Stimulated activated CD4-positive, alpha-beta T cell treated with anti-CD3 and anti-CD28 coated beads, Interleukin-2, amount 100 ng/mL, for 4 hours (primary cell): ENCODE results near the gene ACSM6.
A peak's percentile ranks its signal among the peaks of the same experiment; 100 is the strongest.

Source experiments
- DNase-seq: peaks from one replicate; pipeline ENCODE4 v3.0.0-alpha.2; 2020; ENCODE audit warnings: low read depth

The ACSM6 gene

DNA sequence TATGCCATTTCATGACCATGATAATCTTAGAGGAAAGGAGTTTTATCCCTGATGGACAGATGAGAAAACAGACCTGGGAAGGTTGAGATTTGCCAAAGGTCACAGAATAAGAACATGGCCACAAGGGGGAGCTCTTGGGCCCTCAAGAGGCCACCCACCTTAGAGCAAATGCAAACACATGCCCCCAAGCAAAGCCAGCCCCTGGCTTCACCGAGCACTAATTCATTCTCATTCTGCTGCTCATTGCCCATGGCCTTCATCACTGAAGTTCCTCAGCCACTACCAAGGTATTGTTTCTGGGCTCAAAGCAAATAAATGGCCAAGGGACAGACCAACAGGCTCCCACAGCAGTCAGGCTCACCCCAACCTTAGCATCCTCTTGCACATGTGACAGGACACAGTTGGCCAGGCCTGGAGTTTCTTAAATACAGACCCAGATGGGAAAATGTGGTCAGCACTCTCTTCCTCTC is 52.6 kb downstream of the ACSM6 start:
- peak; percentile 27 for DNase-seq

DNA sequence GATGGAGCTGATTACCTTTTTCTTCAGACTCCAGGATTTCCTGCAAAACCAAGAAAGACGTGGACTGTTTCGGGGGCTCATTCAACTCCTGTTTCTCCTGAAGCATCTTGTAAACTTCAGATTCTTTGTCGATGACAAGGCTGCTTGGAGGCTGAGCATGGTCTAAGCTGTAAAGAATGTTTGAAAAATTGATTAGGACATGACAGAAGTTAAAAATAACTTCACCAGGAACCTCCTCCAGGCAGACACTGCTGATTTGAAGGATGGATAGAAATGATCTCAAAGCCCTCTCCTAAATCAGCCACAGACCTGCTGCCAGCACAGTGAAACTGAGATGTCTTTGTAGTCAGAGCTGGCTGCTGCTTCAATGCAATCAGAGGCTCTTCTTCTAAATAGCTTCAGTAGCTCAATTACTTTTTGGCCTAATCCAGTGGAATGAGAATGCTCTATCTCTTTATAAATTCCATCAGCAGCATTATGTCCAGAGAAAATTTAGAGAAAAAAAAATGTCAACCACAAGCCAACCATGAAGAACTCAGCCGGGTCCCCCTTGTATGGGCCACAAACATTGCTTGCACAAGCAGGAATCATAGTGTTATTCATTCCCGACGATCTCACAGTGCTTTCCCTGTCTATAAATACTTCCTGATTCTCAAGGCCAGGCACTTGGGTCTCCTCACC is 53.3 kb downstream of the ACSM6 start:
- no peak for DNase-seq

DNA sequence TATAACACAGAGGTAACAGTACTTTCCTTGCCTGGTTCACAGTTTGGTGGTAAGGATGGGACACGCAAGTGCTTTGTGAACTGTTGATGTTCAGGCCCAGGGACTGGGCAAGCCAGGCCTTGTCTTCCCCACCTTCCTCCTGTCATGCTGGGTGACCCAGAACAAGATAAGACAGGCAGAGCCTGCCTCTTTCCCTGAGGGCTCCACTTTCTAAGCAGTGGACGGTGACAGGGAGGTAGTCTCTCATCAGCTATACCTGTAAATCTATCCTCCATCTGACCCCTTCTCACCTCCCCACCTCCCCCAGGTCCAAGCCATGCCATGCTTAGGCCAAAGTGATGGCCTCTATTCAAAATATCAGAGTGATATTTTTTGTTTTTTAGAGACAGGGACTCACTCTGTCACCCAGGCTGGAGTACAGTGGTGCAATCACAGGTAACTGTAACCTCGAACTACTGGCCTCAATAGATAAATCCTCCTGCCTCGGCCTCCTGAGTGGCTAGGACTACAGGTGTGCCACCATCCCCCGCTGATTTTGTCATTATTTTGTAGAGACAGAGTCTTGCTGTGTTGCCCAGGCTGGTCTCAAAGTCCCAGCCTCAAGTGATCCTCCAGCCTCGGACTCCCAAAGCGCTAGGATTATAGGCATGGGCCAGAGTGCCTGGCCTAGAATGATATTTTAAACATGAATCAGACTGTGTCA is 54.0 kb downstream of the ACSM6 start:
- no peak for DNase-seq

DNA sequence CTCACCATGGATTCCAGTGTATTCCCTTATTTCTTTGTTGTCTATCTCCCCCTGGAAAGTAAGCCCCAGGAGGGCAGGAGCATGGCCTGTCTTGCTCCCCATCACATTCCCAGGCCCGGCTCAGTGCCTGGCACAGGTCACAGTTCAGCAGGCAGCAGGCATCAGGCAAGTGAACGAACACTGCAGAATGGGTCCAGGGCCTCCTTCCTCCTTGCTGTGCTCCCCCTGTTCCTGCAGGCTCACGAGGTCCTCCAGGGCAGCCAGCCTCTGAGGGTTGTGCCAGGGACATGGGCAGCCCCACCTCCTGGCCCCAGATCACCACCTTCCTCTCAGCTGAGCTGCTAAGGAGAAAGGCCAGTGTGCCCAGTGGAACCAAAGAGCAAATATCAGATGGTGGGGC is 55.0 kb downstream of the ACSM6 start:
- no peak for DNase-seq

DNA sequence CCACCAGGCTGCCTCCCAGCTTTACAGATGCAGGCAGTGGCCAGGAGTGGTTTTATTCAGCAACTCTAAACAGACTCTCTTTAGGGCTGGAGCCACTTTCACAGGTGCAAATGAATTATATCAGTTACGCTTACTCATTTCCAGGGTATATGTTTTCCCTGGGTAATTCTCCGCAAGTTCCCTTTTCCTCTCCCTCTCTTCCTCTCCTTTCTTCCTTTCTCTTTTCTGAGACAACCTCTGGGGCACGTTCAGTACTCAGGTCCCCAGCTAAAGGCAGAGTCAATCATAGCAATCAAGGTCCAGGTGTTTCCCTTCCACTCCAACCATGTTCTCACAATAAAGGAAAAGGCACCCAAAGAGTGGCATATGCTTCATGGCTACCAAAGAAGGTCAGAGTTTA is 55.4 kb downstream of the ACSM6 start:
- DNase-seq: no peak

DNA sequence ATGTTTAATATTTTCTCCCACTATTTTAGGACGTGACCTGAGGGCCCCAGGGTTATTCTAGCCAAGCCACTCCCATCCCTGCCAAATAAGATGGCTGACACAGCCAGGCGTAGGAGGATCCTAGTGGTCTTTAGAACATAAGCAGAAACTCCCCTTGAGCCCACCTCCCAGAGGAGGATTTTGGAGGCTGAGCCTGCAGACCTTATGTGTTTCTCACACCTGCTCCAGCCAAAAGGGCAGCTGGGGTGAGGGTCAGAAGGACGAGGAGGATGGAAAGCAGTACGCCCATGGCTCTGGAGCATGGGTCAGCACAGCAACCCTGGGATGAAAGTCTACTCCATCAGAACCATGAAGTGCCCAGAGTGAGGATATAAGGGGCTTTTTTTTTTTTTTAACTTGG is 56.8 kb downstream of the ACSM6 start:
- DNase-seq: no peak

DNA sequence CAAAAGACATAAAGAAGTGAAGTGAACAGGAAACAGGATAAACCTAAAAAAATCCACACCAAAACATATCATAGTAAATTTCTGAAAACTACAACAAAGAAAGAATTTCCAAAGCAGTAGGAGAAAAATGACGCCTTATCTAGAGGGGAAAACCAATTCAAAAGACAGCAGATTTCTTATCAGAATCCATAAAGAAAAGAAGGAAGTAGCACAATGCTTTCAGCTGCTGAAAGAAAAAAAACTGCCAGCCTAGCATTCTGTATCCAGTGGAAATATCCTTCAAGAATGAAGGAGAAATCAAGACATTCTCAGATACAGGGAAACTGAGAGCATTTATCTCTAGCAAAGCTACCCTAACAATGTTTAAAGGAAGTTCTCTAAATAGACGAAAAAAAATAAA is 59.0 kb downstream of the ACSM6 start:
- no peak for DNase-seq

DNA sequence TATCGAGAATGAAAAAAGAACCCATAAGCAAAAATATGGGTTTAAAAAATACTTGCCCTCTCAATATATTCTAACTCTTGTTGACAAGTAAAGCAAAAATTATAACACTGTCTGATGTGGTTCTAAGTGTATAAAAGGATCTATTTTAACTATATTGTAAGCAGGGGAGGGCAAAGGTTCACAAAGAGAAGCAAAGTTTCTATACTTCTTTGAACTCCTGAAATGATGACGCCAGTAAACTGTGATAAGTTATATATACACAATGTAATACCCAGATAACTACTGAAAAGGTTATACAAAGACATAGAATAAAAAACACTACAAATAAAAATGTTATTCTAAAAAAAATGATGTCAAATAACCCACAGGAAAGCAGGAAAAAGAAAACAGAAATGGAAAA is 59.6 kb downstream of the ACSM6 start:
- DNase-seq: no peak

DNA sequence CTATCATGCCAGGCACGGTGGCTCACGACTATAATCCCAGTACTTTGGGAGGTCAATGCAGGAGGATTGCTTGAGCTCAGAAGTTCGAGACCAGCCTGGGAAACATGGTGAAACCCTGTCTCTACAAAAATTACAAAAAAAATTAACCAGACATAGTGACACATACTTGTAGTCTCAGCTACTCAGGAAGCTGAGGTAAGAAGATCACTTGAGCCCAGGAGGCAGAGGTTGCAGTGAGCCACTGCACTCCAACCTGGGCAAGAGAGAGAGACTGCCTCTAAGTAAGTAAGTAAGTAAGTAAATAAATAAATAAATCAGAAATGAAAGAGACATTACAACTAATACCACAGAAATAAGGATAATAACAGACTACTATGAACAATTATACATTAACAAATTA is 60.6 kb downstream of the ACSM6 start:
- no peak for DNase-seq

DNA sequence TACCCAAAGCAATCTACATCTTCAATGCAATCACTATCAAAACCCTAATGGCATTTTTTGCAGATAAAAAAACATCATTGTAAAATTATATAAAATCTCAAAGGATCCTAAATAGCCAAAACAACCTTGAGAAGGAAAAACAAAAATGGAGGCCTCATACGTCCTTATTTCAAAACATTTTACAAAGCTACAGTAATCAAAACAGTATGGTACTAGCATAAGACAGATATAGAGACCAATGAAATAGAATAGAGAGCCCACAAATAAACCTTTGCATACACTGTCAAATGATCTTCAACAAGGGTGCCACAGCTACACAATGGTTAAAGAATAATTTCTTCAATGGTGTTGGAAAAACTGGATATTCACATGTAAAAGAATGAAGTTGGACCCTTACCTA is 62.2 kb downstream of the ACSM6 start:
- DNase-seq: no peak

DNA sequence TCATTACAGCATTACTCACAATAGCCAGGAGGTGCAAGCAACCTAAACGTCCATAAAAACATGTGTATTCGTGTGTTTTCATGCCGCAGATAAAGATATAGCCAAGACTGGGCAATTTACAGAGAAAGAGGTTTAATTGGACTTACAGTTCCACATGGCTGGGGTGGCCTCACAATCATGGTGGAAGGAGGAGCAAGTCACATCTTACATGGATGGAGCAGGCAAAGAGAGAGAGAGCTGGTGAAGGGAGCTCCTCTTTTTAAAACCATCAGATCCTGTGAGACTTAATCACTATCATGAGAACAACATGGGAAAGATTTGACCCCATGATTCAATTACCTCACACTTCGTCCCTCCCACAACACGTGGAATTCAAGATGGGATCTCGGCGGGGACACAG is 63.8 kb downstream of the ACSM6 start:
- no peak for DNase-seq

DNA sequence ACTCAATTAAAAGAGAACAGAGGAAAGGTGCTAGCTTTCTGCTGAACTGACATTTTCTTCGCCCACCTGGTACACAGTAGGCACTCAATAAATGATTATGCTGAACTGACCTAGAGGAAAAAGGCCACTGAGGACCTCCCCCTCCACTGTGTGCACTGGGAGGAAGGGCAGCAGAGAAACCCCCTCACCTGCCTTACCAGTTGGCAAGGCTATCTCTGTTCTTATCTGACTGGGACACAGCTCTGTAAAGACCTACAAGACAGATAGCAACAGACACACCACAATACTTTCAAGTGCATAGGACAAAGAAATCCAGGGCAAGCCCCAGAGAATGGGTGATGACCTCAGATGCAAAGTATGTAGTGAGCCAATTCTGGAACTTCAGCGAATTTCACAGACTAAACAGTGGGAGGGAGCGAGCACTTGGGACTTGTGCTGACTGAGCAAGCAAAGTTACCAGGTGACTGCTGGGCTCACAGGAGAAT is 66.4 kb downstream of the ACSM6 start:
- no peak for DNase-seq

DNA sequence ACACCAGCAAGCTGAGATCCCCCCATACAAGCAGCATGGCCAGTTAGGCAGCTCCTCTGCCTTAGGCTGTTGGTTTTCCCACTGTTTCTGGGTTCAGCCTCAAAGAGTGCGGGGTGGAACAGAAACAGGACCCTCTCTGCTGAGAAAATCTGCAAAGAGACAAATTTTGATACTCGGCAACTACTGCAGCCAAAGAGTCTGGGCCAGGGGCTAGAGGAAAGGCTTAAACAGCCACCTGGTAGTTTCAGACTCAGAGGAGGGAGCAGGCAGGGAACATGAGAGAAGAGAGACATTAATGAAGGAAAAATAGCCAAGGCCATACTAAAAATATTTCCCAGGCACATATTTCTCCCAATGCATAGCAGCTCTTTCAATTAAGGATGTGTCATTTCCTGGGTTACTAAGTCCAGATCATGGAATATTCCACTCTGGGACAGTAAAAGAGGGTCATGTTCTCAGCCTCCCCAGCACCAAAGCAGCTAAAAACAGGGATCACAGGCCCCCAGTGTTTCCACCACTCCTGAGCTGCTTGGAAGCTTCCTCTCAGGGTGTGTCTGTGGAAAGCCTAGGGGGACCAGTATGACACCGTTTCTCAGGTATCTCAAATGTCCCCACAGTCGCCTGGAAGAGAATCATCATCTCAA is 67.0 kb downstream of the ACSM6 start:
- DNase-seq: no peak

DNA sequence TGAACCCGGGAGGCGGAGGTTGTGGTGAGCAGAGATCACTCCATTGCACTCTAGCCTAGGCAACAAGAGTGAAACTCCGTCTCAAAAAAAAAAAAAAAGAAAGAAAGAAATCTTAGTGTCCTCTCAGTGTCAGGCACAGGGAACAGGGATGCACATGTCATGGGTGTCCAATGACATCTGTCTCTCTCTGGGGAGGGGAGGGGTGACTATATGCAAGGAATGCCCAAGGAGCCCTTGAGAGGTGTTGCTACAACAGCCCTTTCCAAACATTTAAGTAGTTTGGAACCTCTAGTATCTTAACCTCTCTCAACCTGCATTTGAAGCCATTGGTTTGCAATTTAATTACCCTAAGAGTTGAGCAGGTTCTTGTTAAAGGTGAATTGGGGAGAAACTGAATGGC is 67.9 kb downstream of the ACSM6 start:
- DNase-seq: no peak

DNA sequence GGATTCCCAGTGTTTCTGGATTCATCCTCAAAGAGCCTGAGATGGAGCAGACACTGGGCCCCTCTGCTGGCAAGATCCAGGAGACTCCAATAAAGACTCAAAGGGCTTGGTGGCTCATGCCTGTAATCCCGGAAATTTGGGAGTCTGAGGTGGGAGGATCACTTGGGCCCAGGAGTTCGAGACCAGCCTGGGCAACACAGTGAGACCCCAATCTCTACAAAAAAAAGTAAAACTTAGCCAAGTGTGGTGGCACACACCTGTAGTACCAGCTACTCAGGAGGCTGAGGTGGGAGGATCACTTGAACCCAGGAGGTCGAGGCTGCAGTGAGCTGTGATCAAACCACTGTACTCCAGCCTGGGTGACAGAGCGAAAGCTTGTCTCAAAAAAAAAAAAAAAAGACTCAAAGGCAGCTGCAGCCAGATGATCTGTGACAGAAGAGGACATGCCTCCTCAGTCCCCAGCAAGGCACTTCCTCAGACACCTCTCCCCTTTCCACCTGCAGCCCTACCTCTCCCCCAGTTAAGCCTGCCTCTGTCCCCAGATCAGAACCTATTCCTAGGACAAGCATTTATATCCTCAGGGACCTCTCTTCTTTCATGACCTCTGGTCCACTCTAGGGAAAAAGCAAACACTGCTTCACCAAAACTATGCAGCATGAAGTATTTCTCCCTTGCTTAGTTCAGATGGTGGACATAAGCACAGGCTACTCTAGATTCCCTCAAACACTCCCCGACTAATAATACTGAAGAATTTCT is 68.9 kb downstream of the ACSM6 start:
- no peak for DNase-seq

DNA sequence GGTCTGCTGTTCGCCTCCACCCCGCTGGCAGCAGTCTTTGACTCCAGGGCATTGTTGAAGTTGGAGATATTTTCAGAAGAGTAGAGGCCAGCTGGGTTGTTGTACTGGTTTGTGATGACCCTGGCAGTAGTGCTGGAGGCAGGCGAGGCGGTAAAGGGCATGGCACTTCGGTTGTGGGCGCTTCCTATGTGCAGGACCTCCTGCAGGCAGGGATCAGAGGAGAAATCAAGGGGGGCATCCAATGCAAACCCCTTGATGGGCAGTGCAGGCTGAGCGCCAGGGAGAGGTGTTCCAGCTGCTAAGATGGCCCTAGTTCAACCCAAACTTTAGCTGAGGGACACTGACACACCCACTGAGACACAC is 69.8 kb downstream of the ACSM6 start:
- DNase-seq: no peak

DNA sequence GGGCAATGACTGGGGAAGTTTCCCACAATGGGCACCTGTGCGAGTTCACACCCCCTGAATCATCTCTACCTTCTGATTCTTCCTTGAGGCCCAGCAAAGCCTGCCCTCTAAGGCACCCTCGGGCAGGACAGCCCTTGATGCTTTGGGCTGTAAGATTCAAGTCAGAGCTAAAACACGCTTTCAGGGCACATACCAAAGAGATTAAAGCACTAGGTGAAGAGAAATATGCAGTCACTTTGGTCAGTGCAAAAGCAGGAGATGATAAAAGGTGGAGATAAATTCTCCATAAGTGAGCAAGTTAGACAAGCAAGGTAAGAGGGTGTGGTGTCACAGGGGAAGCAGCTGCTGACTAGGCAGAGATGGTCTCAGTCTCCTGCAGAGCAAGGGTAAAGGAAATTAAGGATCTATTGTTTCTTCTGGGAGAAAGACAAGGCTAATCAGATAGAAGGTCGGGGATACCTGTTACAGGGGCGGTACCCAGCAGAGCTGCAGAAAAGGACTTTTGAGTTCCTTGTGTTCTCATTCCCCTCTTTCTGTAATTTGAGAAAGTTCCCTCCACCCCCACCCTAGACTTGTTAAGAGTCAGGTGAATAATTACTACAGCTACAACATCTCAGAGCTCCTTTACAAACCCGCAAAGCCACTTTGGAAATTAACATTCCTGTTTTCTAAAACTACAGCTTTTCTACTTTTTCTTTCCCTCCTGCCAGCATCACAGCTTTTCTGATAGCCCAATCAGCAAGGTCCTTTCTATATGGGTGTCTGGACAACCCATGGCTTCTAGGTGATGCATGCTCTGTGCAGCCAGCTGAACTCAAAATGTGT is 70.4 kb downstream of the ACSM6 start:
- DNase-seq: no peak

DNA sequence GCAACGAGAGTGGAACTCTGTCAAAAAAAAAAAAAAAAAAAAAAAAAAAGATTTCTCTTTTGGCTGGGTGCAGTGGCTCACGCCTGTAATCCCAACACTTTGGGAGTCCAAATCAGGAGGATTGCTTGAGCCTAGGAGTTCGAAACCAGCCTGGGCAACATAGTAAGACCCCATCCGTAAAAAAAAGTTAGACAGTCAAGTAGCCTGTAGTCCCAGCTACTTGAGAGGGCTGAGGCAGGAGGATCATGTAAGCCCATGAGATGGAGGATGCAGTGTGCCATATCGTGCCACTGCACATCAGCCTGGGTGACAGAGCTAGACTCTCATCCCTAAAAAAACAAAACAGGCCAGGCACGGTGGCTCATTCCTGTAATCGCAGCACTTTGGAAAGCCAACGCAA is 71.5 kb downstream of the ACSM6 start:
- DNase-seq: no peak

DNA sequence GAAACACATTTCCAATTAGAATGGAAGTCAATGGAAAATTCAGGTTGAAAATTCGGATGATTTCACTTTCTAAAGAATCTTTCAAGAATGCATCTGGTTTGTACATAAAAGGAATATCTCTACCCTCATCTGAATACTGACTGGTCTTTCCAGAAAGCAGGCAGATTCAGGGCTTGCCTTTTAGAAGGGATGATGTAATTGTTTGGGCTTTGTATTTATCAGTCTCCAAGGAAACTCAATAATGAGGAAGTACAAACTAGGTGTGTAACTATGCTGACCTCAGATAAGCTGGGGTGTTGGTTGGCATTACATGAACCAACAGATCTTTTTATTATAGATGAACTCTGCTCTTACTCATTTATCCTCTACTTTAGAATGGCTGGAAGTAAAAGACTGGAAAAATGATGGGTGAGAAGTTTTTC is 72.6 kb downstream of the ACSM6 start:
- DNase-seq: no peak

DNA sequence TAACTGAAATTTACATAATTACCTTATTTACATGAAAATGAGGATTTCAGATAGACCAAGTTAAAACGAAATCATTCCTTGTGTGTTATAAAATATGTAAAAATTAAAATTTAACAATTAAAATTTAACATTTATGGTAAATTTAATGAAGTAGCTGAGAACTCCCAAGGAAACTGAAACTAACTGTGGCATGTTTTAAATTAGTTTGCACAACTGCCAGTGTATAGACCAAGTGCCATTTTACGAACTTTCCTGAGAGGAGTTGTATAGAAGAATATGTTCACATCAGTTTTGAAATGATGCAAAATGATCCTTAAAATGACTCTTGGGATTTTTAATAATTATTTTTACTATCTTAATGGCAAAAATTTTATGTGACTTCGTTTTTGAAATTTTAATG is 73.2 kb downstream of the ACSM6 start:
- DNase-seq: no peak

DNA sequence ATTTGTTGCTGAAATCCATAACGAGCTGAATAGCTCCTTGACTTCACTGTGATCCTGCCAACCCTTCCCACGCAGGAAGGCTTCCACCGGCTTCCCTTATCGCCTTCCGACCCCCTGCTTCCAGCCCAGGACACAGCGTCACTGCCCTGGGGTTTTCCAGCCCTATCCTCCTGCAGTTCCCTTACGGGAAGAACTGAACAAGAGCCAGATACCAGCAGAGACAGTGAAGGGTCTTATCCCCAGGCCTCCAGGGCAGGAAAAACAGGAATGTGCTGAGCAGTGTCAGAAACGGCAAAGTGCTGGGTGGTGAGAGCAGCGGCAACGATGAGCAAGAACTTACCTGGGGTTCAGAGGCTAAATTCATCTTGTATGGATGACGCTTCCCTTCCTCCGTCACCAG is 74.4 kb downstream of the ACSM6 start:
- DNase-seq: no peak
